HepG2 (cell line): Measurements from ENCODE around the gene NFATC4. TPM values are rescaled to one million over a fixed set of nuclear protein-coding genes. Genes with fewer than 3 reads are reported as not detected.
A peak's percentile ranks its signal among the peaks of the same experiment; 100 is the strongest.

Source experiments
- ATAC-seq: fragments of 200-7000 bp; cut with Tn5 transposase; 3 replicates; pipeline ENCODE4 v1.9.1; 2020; ENCODE audit warnings: mild to moderate bottlenecking, moderate library complexity
- BruUV-seq: library from RNA; stranded (reverse); fragments of 400-500 nt; replicated peaks from 2 replicates; lab custom pipeline; 2021; lab: Mats Ljungman, UMichigan
- CTCF ChIA-PET: fragments of 300-600 bp; formaldehyde crosslinking; extraction: SDS; loops from one replicate; lab custom pipeline; 2021; ENCODE audit warnings: low total read pairs, inconsistent platforms, low intra/inter-chr PET ratio; lab: Yijun Ruan, JAX
- POLR2A ChIA-PET: fragments of 350-600 bp; sonication (Branson Sonifier 250); formaldehyde crosslinking; loops from one replicate; lab custom pipeline; 2020; ENCODE audit warnings: antibody characterized with exemption, inconsistent platforms; lab: Yijun Ruan, JAX
- DNase-seq: peaks from one replicate; pipeline ENCODE4 v3.0.0-alpha.2; 2015; ENCODE audit warnings: low spot score
- FAIRE-seq: peaks from 3 replicates; lab custom pipeline; 2011; peaks lifted over from hg19 to GRCh38; lab: Jason Lieb, UNC
- H2AFZ ChIP-seq: one replicate; pipeline ENCODE4 v1.6.1; 2011; ENCODE audit warnings: low read length, inconsistent platforms
- H3K27ac ChIP-seq: fragments of 300-600 bp; 3 replicates; pipeline ENCODE4 v1.8.0; 2011; ENCODE audit warnings: mixed run types, mild to moderate bottlenecking, mixed read lengths, low read length, inconsistent platforms; ENCODE audit not compliant: insufficient read depth; ENCODE audit errors: extremely low read length
- H3K27me3 ChIP-seq, 2 experiments: fragments of 200-600 bp in 1 of 2; 2 replicates in 1 of 2; 3 replicates in 1 of 2; pipeline versions ENCODE4 v1.6.0 to v1.8.0; 2011; ENCODE audit warnings: low read length in 2 of 2, mild to moderate bottlenecking in 2 of 2, moderate library complexity in 2 of 2, inconsistent platforms in 1 of 2; ENCODE audit not compliant: insufficient read depth in 2 of 2, control insufficient read depth in 1 of 2
- H3K36me3 ChIP-seq, 2 experiments: fragments of 200-600 bp in 1 of 2; replicated peaks in 1 of 2; 2 replicates in 1 of 2; 3 replicates in 1 of 2; pipeline versions ENCODE4 v1.5.1 to v1.8.0; 2011; ENCODE audit warnings: low read length in 2 of 2, inconsistent platforms in 1 of 2; ENCODE audit not compliant: insufficient read depth in 2 of 2, control insufficient read depth in 1 of 2
- H3K4me1 ChIP-seq: 2 replicates; pipeline ENCODE4 v1.5.1; 2012; ENCODE audit warnings: low read length, inconsistent platforms; ENCODE audit not compliant: insufficient read depth
- H3K4me2 ChIP-seq: 2 replicates; pipeline ENCODE4 v1.6.0; 2011; ENCODE audit warnings: low read depth, low read length, inconsistent platforms
- H3K4me3 ChIP-seq, 3 experiments: fragments of 200-600 bp in 1 of 3; sonication (generic), shearing (Covaris generic) in 1 of 3; replicated peaks in 1 of 3; 2 replicates each; pipeline ENCODE4 v1.5.1; 2011 to 2016; ENCODE audit warnings: low read length in 3 of 3, inconsistent platforms in 2 of 3, low read depth in 2 of 3, mild to moderate bottlenecking in 2 of 3, control low read depth in 1 of 3, mixed read lengths in 1 of 3; ENCODE audit not compliant: insufficient read depth in 1 of 3
- H3K79me2 ChIP-seq: one replicate; pipeline ENCODE4 v1.6.1; 2011; ENCODE audit warnings: low read length, inconsistent platforms; ENCODE audit not compliant: insufficient read depth
- H3K9ac ChIP-seq: 2 replicates; pipeline ENCODE4 v1.6.0; 2011; ENCODE audit warnings: mild to moderate bottlenecking, low read depth, low read length, inconsistent platforms; ENCODE audit not compliant: insufficient read depth
- H3K9me3 ChIP-seq: 2 replicates; pipeline ENCODE4 v1.5.1; 2012; ENCODE audit warnings: mild to moderate bottlenecking, low read length
- H4K20me1 ChIP-seq: 2 replicates; pipeline ENCODE4 v1.6.0; 2011; ENCODE audit warnings: inconsistent platforms, mild to moderate bottlenecking, low read length, moderate library complexity; ENCODE audit not compliant: insufficient read depth
- AHR ChIP-seq: IDR thresholded peaks from 2 replicates; pipeline ENCODE4 v1.6.1; 2018; ENCODE audit warnings: missing genetic modification reagents, missing compliant biosample characterization
- HNRNPK ChIP-seq: fragments of 200-400 bp; formaldehyde crosslinking; IDR thresholded peaks from 2 replicates; pipeline ENCODE4 v1.6.1; 2018; ENCODE audit warnings: low read length, low read depth, moderate library complexity, mild to moderate bottlenecking; ENCODE audit not compliant: poor library complexity, severe bottlenecking
- KLF6 ChIP-seq: IDR thresholded peaks from 2 replicates; pipeline ENCODE4 v1.8.0; 2016; ENCODE audit warnings: missing biosample characterization, missing genetic modification reagents
- MXD4 ChIP-seq: IDR thresholded peaks from 2 replicates; pipeline ENCODE4 v1.6.1; 2016; ENCODE audit warnings: mild to moderate bottlenecking, missing biosample characterization, missing genetic modification reagents
- PCBP2 ChIP-seq: fragments of 200-400 bp; formaldehyde crosslinking; optimal IDR thresholded peaks from 2 replicates; pipeline ENCODE3; 2018; ENCODE audit warnings: low read length, low read depth; ENCODE audit not compliant: poor library complexity, severe bottlenecking
- PITX1 ChIP-seq: sonication (generic); formaldehyde crosslinking; IDR thresholded peaks from 2 replicates; pipeline ENCODE4 v1.5.1; 2020; ENCODE audit warnings: mild to moderate bottlenecking, missing genetic modification reagents
- RAD21 ChIP-seq: fragments of 450-650 bp; formaldehyde crosslinking; IDR thresholded peaks from 2 replicates; pipeline ENCODE4 v1.5.0; 2020; ENCODE audit warnings: mild to moderate bottlenecking
- SRSF1 ChIP-seq: fragments of 200-400 bp; formaldehyde crosslinking; optimal IDR thresholded peaks from 2 replicates; pipeline ENCODE3; 2017; ENCODE audit warnings: mild to moderate bottlenecking, low read depth, low read length, moderate library complexity
- TCF12 ChIP-seq, 2 experiments: fragments of 450-650 bp in 1 of 2; sonication (generic) in 1 of 2; formaldehyde crosslinking in 1 of 2; IDR thresholded peaks; 2 replicates each; pipeline versions ENCODE4 v1.6.1 to v1.8.0; 2017 to 2022; ENCODE audit warnings: antibody characterized with exemption in 1 of 2, mild to moderate bottlenecking in 1 of 2, missing genetic modification reagents in 1 of 2, moderate library complexity in 1 of 2
- ZNF432 ChIP-seq: sonication (generic); formaldehyde crosslinking; IDR thresholded peaks from 2 replicates; pipeline ENCODE4 v1.5.0; 2020; ENCODE audit warnings: missing genetic modification reagents, mild to moderate bottlenecking, borderline replicate concordance
- ZNF496 ChIP-seq: sonication (generic); formaldehyde crosslinking; IDR thresholded peaks from 2 replicates; pipeline ENCODE4 v1.8.1; 2023; ENCODE audit warnings: mild to moderate bottlenecking, moderate library complexity, missing genetic modification reagents; ENCODE audit not compliant: insufficient replicate concordance
- ZNF572 ChIP-seq: sonication (generic); formaldehyde crosslinking; IDR thresholded peaks from 2 replicates; pipeline ENCODE4 v1.5.1; 2020; ENCODE audit warnings: mild to moderate bottlenecking, missing genetic modification reagents
- ZNF841 ChIP-seq: sonication (generic); formaldehyde crosslinking; IDR thresholded peaks from 2 replicates; pipeline ENCODE4 v1.8.1; 2023; ENCODE audit warnings: missing genetic modification reagents, borderline replicate concordance
- ZNF878 ChIP-seq: sonication (generic); formaldehyde crosslinking; IDR thresholded peaks from 2 replicates; pipeline ENCODE4 v1.8.1; 2023; ENCODE audit warnings: mild to moderate bottlenecking, missing genetic modification reagents, moderate library complexity
- ZSCAN31 ChIP-seq: sonication (generic); formaldehyde crosslinking; IDR thresholded peaks from 2 replicates; pipeline ENCODE4 v1.5.0; 2020; ENCODE audit warnings: low read depth, mild to moderate bottlenecking, missing genetic modification reagents
- WGBS: methylation state at CpG from one replicate; pipeline ENCODE4 v1.1.6; 2017; ENCODE audit warnings: low lambda C conversion rate; 5-methylcytosine and 5-hydroxymethylcytosine counted together
- in situ Hi-C: cut with HindIII; loops from 2 replicates; pipeline ENCODE4 v1.10.0; 2017; ENCODE audit warnings: low pct_unique_long_range_greater_than_20kb; ENCODE audit not compliant: extremely low pct_ligation_motif_present
- intact Hi-C: fragments of 100-400 bp; cut with micrococcal nuclease; formaldehyde crosslinking; loops from one replicate; pipeline ENCODE4 v1.10.0; 2022; ENCODE audit not compliant: unreplicated experiment
- polyA plus RNA-seq, 8 experiments: library from polyadenylated mRNA; depleted of rRNA in 3 of 8; stranded (reverse) in 7 of 8; unstranded in 1 of 8; fragments of >200 nt; fragmentation: Illumina TruSeq in 4 of 8; extraction: Trizol in 4 of 8; gene quantifications; 2 replicates each; pipeline versions ENCODE4 v1.2.1 to v1.2.3, GENCODE V29; 2011 to 2016; ENCODE audit warnings: low read depth in 4 of 8, missing spikeins in 1 of 8, mixed read lengths in 1 of 8; ENCODE audit not compliant: insufficient read depth in 1 of 8
- total RNA-seq, 5 experiments: library from RNA; depleted of rRNA; stranded (reverse); fragments of >200 nt; fragmentation: Illumina TruSeq; extraction: Trizol; gene quantifications; 2 replicates each; pipeline ENCODE4 v1.2.3, GENCODE V29; 2016; ENCODE audit warnings: low read depth in 1 of 5

The NFATC4 gene
- total and polyA plus RNA-seq, 2 of the 13 experiments (the other 11 are each of a cell fraction or from before 2014, with no cell fraction given), result 0.04 to 0.15 TPM

DNA sequence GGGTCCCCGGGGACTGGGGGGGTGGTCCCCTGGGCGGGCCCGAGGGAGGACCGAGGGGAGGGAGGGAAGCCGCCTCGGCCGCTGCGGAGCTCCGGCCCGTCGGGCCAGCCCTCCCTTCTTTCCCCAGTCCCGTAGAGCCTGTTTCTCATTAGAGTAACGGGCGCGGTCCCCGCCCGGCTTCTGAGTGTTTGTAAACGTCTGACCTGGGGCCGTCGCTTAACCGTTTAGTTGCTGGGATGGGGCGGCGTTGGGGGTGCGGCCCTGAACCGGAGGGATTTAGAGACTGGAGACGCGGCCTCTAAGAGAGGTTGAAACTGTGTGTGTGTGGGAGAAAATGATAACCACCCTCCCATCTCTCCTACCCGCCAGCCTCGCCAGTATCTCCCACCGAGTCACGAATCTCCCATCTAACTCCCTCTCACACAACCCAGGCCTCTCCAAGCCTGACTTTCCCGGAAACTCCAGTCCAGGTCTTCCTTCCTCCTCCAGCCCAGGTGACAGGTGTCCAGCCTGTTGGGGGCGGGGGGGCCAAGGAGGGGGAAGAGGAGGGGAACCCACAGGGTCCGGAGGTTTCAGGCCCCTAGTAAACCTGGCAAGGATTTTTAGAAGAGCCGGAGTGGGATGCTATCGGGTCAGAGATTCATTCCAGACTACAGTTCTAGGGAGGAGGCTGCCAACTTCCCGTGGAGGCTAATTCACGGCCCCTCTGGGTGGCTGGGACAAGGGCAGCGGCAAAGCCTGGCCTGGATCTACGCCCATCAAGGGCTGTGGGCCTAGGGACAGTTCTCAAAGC lies 1.1 kb upstream of the NFATC4 start (continued):
- TF ChIP-seq RAD21 (CRISPR knock-in tag) (no peak), PITX1 (CRISPR knock-in tag) (peak; percentile 54), AHR (CRISPR knock-in tag) (peak; percentile 84; the same call in 1 of the 2 replicates), ZNF878 (CRISPR knock-in tag) (no peak), ZNF841 (no peak), ZNF496 (CRISPR knock-in tag) (no peak), HNRNPK (peak; percentile 41)

DNA sequence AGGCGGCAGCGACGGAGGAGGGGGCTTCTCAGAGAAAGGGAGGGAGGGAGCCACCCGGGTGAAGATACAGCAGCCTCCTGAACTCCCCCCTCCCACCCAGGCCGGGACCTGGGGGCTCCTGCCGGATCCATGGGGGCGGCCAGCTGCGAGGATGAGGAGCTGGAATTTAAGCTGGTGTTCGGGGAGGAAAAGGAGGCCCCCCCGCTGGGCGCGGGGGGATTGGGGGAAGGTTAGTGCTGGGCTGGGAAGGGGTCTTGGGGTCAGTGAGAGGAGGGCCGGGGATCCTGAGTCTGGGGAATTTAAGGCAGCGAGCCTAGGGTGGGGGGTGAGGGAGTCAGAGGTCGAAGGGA lies 203 bp downstream of the NFATC4 start:
- intact Hi-C loops, result loop anchor here (5.0 kb wide), 1 partner anchor 194 kb away; no protein-coding TSS in a partner anchor
- no peak for FAIRE-seq
- in situ Hi-C loops, result loop anchor here (5.0 kb wide), 1 partner anchor 64 kb away; no protein-coding TSS in a partner anchor
- no peak for ATAC-seq
- Histone ChIP-seq H3K36me3 (no peaks in the 10 kb centered on the region), H3K27ac (no peak overlapping the region), H3K4me1 (peaks cover 32% of the 10 kb centered on the region), H3K4me2 (peak overlapping the region; percentile 8; the same call in 1 of the 2 replicates), H3K4me3 (peak overlapping the region in 1 of 3 experiments; percentile 29; a peak in 1 of 6 replicates), H4K20me1 (no peaks in the 10 kb centered on the region), H3K9me3 (no peaks in the 10 kb centered on the region), H3K9ac (no peak overlapping the region), H2AFZ (no peak overlapping the region), H3K79me2 (no peaks in the 10 kb centered on the region), H3K27me3 (peaks cover 20 to 55% of the 10 kb centered on the region in 2 experiments)
- no TSS peak for BruUV-seq
- ChIA-PET POLR2A (interaction anchor here (1.0 to 1.4 kb wide), 2 partner anchors 62 to 63 kb away, joined by 3 to 7 read pairs; partner anchors contain the start of genes CBLN3 and KHNYN), CTCF (interaction anchor here (3.8 to 7.9 kb wide), 3 partner anchors 35 to 65 kb away, joined by 30 to 295 read pairs (median 72); partner anchors contain the start of genes ADCY4, CBLN3 and KHNYN)
- TF ChIP-seq KLF6 (CRISPR knock-in tag), result no peak
- TF ChIP-seq MXD4 (CRISPR knock-in tag), result no peak
- 0 out of 2 replicates have a peak, but pooled peaks have one; percentile 11 for TF ChIP-seq ZNF572 (CRISPR knock-in tag)
- TF ChIP-seq SRSF1, result peak; percentile 81
- TF ChIP-seq TCF12 (IDR thresholded peaks at IDR 0.05), result no peak
- TF ChIP-seq TCF12 (CRISPR knock-in tag; IDR thresholded peaks at IDR 0.05), result 0 out of 2 replicates have a peak, but pooled peaks have one; percentile 20
- TF ChIP-seq ZNF432, result no peak
- no peak for TF ChIP-seq ZSCAN31 (CRISPR knock-in tag)
- TF ChIP-seq PCBP2, result peak; percentile 85
- no peak for DNase-seq
- 43% methylated on average over 15 of the region's 15 CpGs for WGBS
